SH-SY5Y (cell line): Measurements from ENCODE around the gene PHB1.

Experiments
- GATA2 ChIP-seq: IDR thresholded peaks from 2 replicates; pipeline ENCODE4 v1.6.1; 2011; ENCODE audit warnings: mild to moderate bottlenecking, low read depth, low read length
- GATA3 ChIP-seq: IDR thresholded peaks from 2 replicates; pipeline ENCODE4 v1.6.1; 2011; ENCODE audit warnings: low read depth, mild to moderate bottlenecking, low read length, moderate library complexity

Gene PHB1

GRCh38 chr17:49399995-49400394, 14.7 kb downstream of the PHB1 start:
- TF ChIP-seq GATA2 (no peak), GATA3 (no peak)

GRCh38 chr17:49397586-49397985, 17.1 kb downstream of the PHB1 start:
- no peak for TF ChIP-seq GATA3
- no peak for TF ChIP-seq GATA2

- TF ChIP-seq GATA2 (no peak), GATA3 (no peak)
These were observed 21.0 kb downstream of the PHB1 start for GRCh38 chr17:49393491-49394255.

GRCh38 chr17:49390548-49391324, 23.9 kb downstream of the PHB1 start:
- no peak for TF ChIP-seq GATA2
- TF ChIP-seq GATA3: no peak

GRCh38 chr17:49388692-49389513, 25.8 kb downstream of the PHB1 start:
- TF ChIP-seq GATA2 (no peak), GATA3 (no peak)

- TF ChIP-seq GATA3 (no peak), GATA2 (no peak)
These were observed 26.4 kb downstream of the PHB1 start for GRCh38 chr17:49388290-49388640.

- TF ChIP-seq GATA2: no peak
- no peak for TF ChIP-seq GATA3
These were observed 27.0 kb downstream of the PHB1 start for GRCh38 chr17:49387498-49388289.

GRCh38 chr17:49386373-49386772, 28.3 kb downstream of the PHB1 start:
- no peak for TF ChIP-seq GATA3
- TF ChIP-seq GATA2: no peak

- TF ChIP-seq GATA2 (no peak), GATA3 (no peak)
These were observed 29.7 kb downstream of the PHB1 start for GRCh38 chr17:49384951-49385350.

GRCh38 chr17:49383060-49383459, 31.6 kb downstream of the PHB1 start:
- TF ChIP-seq GATA2 (no peak), GATA3 (no peak)

- TF ChIP-seq GATA2: no peak
- no peak for TF ChIP-seq GATA3
These were observed 32.1 kb downstream of the PHB1 start for GRCh38 chr17:49382556-49382955.

- no peak for TF ChIP-seq GATA3
- TF ChIP-seq GATA2: no peak
These were observed 32.9 kb downstream of the PHB1 start for GRCh38 chr17:49381793-49382192.

GRCh38 chr17:49381033-49381432, 33.6 kb downstream of the PHB1 start:
- TF ChIP-seq GATA3: no peak
- TF ChIP-seq GATA2: no peak; the same call in 1 of the 2 replicates
